Measurements from ENCODE around the gene TMTC2.

The TMTC2 gene

GRCh38 chr12:83150465-83151189 lies 463.9 kb downstream of the TMTC2 start:
- DNase-seq, result no peak

- DNase-seq, result no peak
Measured at GRCh38 chr12:83153177-83153576, 466.5 kb downstream of the TMTC2 start.

GRCh38 chr12:83156815-83157214 lies 470.1 kb downstream of the TMTC2 start:
- DNase-seq, result no peak

- no peak for DNase-seq
Measured at GRCh38 chr12:83157604-83158003, 470.9 kb downstream of the TMTC2 start.

GRCh38 chr12:83158613-83159207 lies 472.0 kb downstream of the TMTC2 start:
- no peak for DNase-seq

GRCh38 chr12:83161456-83161855 lies 474.8 kb downstream of the TMTC2 start:
- no peak for DNase-seq

GRCh38 chr12:83168751-83169150 lies 482.0 kb downstream of the TMTC2 start:
- DNase-seq, result no peak

GRCh38 chr12:83172441-83172840 lies 485.7 kb downstream of the TMTC2 start:
- DNase-seq, result no peak

- DNase-seq, result no peak
Measured at GRCh38 chr12:83172866-83173649, 486.4 kb downstream of the TMTC2 start.

- DNase-seq, result no peak
Measured at GRCh38 chr12:83179999-83180398, 493.3 kb downstream of the TMTC2 start.

GRCh38 chr12:83181074-83181473 lies 494.4 kb downstream of the TMTC2 start:
- DNase-seq, result no peak

GRCh38 chr12:83183132-83183531 lies 496.4 kb downstream of the TMTC2 start:
- no peak for DNase-seq

Measured in SHP77 treated with DMSO at 0.1 percent for 48 hours (cell line).